Nephron (organoid): Measurements from ENCODE around the gene RNU6-7.
A peak's percentile ranks its signal among the peaks of the same experiment; 100 is the strongest.

ENCODE experiments used
- H3K27ac Mint-ChIP-seq, 3 experiments: 2 replicates each; pipeline ENCODE4 v1.8.0; 2020; ENCODE audit warnings: mixed read lengths in 3 of 3, mild to moderate bottlenecking in 2 of 3, moderate library complexity in 1 of 3
- H3K27me3 Mint-ChIP-seq: 2 replicates; pipeline ENCODE4 v1.8.0; 2021; ENCODE audit warnings: low read depth, mild to moderate bottlenecking, moderate library complexity, mixed read lengths
- H3K36me3 Mint-ChIP-seq: 2 replicates; pipeline ENCODE4 v1.8.0; 2020; ENCODE audit warnings: low read depth, mixed read lengths
- H3K4me1 Mint-ChIP-seq: 2 replicates; pipeline ENCODE4 v1.8.0; 2020; ENCODE audit warnings: mixed read lengths
- H3K4me3 Mint-ChIP-seq, 3 experiments: 2 replicates each; pipeline ENCODE4 v1.8.0; 2020; ENCODE audit warnings: mild to moderate bottlenecking in 3 of 3, mixed read lengths in 3 of 3, moderate library complexity in 2 of 3
- H3K9me3 Mint-ChIP-seq: 2 replicates; pipeline ENCODE4 v1.8.0; 2020; ENCODE audit warnings: mixed read lengths
- CTCF ChIP-seq, 3 experiments: fragments of 200-600 bp; sonication (generic); IDR thresholded peaks; one replicate each; pipeline ENCODE4 v1.5.0; 2021; ENCODE audit warnings: antibody characterized with exemption in 3 of 3; ENCODE audit not compliant: unreplicated experiment in 3 of 3

Gene RNU6-7

GRCh38 chr14:32183151-32184058 is 18.4 kb upstream of the RNU6-7 start:
- no peak for TF ChIP-seq CTCF (IDR thresholded peaks at IDR 0.05; ENCODE audit: unreplicated experiment in 3 of 3)
- Mint-ChIP-seq H3K36me3 (no peaks in the 10 kb centered on the region), H3K27me3 (no peaks in the 10 kb centered on the region), H3K4me3 (no peak overlapping the region), H3K4me1 (no peaks in the 10 kb centered on the region), H3K27ac (peak overlapping the region in 1 of 3 experiments; percentile 58), H3K9me3 (peaks cover 34% of the 10 kb centered on the region)

DNA sequence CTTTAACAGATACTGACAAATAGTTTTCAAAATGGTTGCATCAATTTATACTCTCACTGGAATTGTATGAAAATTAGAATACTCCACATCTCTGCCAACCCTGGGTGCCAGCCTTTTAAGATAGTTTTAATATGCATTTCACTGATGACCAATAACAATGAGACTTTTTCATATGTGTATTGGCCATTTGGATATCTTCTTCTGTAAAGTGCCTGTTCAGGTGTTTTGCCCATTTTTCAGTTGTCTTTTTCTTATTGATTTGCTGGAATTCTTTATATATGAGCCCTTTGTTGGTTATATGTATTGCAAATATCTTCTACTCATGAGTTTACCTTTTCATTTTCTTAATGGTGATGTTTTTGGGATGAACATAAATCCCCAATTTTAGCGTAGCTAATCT is 16.7 kb upstream of the RNU6-7 start:
- Mint-ChIP-seq H3K36me3 (no peaks in the 10 kb centered on the region), H3K4me1 (no peaks in the 10 kb centered on the region), H3K4me3 (no peak overlapping the region), H3K27ac (no peak overlapping the region), H3K9me3 (peaks cover 26% of the 10 kb centered on the region), H3K27me3 (no peaks in the 10 kb centered on the region)
- TF ChIP-seq CTCF (IDR thresholded peaks at IDR 0.05; ENCODE audit: unreplicated experiment in 3 of 3), result no peak

- no peak for TF ChIP-seq CTCF (IDR thresholded peaks at IDR 0.05; ENCODE audit: unreplicated experiment in 3 of 3)
- Mint-ChIP-seq H3K27me3 (no peaks in the 10 kb centered on the region), H3K36me3 (no peaks in the 10 kb centered on the region), H3K4me1 (no peaks in the 10 kb centered on the region), H3K9me3 (peaks cover 18% of the 10 kb centered on the region), H3K4me3 (no peak overlapping the region), H3K27ac (no peak overlapping the region)
Measured at GRCh38 chr14:32186248-32186647, 15.6 kb upstream of the RNU6-7 start.

DNA sequence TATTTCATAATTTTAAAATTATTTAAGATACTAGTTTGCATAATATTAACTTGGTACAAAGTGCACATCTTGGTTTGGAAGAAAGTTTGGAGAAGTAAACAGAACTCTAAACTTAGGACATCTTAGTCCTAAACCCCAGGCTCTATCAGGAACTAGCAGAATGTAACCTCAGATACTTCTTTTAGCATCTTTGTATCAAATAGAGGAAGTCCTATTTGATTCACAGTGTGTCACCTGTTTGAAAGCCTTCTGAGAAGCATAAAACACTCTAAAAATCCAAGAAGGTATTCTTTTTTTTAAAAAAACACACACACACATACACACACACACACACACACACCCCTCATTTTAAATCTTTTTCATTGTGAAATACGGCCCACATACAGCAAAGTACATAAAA is 12.0 kb upstream of the RNU6-7 start:
- Mint-ChIP-seq H3K27ac (no peak overlapping the region), H3K9me3 (peaks cover 9% of the 10 kb centered on the region), H3K27me3 (no peaks in the 10 kb centered on the region), H3K4me3 (no peak overlapping the region), H3K36me3 (no peaks in the 10 kb centered on the region), H3K4me1 (no peaks in the 10 kb centered on the region)
- no peak for TF ChIP-seq CTCF (IDR thresholded peaks at IDR 0.05; ENCODE audit: unreplicated experiment in 3 of 3)

GRCh38 chr14:32190673-32191072 is 11.2 kb upstream of the RNU6-7 start:
- Mint-ChIP-seq H3K9me3 (peaks cover 5% of the 10 kb centered on the region), H3K4me1 (no peaks in the 10 kb centered on the region), H3K27ac (no peak overlapping the region), H3K36me3 (no peaks in the 10 kb centered on the region), H3K27me3 (no peaks in the 10 kb centered on the region), H3K4me3 (no peak overlapping the region)
- TF ChIP-seq CTCF (IDR thresholded peaks at IDR 0.05; ENCODE audit: unreplicated experiment in 3 of 3), result no peak
